GDM1 (cell line): Measurements from ENCODE around the gene IFNGR2.
A peak's percentile ranks its signal among the peaks of the same experiment; 100 is the strongest.
"Not testable (repeated sequence)": the region's sequence is repeated elsewhere in the genome, so short reads cannot be mapped to it uniquely, and the experiment has no call there.

ENCODE experiments used
- DNase-seq: peaks from one replicate; lab custom pipeline; 2025; lab: John Stamatoyannopoulos, UW

IFNGR2 gene

GRCh38 chr21:33377221-33377920 lies 25.8 kb upstream of the IFNGR2 start:
- no peak for DNase-seq

- no peak for DNase-seq
Measured at GRCh38 chr21:33378081-33378480, 25.1 kb upstream of the IFNGR2 start.

- peak; percentile 55 for DNase-seq
Measured at GRCh38 chr21:33379934-33380333, 23.3 kb upstream of the IFNGR2 start.

DNA sequence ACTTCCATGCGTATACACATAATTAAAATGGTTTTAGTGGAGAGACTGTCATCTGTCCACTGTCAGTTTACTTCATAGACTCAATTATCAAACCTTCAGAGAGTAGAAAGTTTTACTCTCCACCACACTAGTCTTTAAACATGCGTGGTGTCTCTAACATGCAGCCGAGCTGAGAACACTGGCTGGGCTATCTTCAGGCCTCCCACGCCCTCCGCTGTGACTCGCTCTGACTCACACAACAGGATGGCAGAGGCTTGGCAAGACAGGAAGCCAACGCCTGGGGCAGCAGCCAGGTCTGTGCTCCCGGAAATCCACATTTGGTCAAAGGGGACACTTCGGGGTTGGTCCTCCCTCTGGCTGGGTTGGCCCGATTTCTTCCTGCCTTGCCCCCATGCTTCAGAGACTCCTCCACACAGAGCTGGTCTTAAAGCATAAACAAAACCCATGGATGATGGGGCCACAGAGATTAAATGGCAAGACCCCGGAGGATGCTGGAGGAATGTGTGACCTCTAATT lies 22.7 kb upstream of the IFNGR2 start:
- DNase-seq, result peak; percentile 82

- DNase-seq, result not testable (repeated sequence)
Measured at GRCh38 chr21:33381381-33381780, 21.8 kb upstream of the IFNGR2 start.

- peak; percentile 28 for DNase-seq
Measured at GRCh38 chr21:33383056-33383888, 19.9 kb upstream of the IFNGR2 start.

- DNase-seq, result no peak
Measured at GRCh38 chr21:33384841-33385331, 18.3 kb upstream of the IFNGR2 start.

DNA sequence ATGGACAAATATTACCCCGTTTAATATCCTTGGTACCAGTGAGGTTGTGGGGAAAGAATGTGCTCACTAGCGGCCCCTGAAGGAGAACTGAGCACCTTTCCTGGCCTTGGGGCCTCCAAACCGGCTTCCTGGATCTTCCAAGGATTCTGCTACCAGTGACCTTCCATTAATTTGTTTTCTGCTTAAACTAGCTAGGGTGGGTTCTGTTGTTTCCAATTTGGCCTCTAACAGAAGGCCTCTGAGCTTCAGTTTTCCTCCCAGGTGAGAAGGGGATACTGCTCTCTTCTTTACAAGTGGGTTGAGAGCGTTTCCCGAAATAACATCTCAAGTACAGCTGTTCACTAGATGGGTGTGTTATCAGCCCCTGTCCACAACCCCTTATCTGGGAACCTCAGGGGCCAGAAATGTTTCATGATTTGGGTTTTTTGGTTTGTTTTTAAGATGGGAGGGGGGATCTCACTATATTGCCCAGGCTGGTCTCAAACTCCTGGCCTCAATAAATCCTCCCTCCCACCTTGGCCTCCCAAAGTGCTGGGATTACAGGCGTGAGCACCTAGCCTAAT lies 16.9 kb upstream of the IFNGR2 start:
- DNase-seq, result no peak

- DNase-seq, result no peak
Measured at GRCh38 chr21:33387294-33387693, 15.9 kb upstream of the IFNGR2 start.

DNA sequence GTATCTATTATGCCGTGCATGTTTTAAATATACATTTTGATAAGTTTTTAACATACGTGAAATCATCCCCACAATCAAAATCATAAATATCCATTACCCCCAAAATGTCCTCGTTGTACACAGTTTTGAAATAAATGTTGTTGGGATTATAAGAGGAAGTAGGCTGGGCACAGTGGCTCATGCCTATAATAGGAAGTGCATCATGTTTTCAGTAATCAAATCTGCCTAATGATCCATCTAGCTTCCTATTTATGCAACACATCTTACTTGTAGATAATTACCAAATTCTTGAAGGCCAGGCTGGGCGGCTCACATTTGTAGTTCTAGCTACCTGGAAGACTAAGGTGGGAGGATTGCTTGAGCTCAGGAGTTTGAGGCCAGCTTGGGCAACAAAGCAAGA lies 15.0 kb upstream of the IFNGR2 start:
- no peak for DNase-seq

- no peak for DNase-seq
Measured at GRCh38 chr21:33390479-33390878, 12.7 kb upstream of the IFNGR2 start.

DNA sequence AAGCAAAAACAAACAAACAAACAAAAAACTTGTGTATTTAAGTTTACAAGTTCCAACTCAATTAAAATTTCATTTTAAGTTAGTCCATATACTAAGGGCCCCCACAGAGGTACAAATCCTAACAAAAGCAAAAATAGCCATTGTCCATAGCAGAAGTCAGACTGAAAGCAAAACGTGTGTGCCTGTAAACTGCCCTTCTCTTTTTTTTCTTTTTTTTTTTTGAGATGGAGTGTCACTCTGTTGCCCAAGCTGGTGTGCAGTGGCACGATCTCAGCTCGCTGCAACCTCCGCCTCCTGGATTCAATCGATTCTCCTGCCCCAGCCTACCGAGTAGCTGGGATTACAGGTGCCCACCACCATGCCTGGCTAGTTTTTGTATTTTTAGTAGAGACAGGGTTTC lies 11.6 kb upstream of the IFNGR2 start:
- no peak for DNase-seq

DNA sequence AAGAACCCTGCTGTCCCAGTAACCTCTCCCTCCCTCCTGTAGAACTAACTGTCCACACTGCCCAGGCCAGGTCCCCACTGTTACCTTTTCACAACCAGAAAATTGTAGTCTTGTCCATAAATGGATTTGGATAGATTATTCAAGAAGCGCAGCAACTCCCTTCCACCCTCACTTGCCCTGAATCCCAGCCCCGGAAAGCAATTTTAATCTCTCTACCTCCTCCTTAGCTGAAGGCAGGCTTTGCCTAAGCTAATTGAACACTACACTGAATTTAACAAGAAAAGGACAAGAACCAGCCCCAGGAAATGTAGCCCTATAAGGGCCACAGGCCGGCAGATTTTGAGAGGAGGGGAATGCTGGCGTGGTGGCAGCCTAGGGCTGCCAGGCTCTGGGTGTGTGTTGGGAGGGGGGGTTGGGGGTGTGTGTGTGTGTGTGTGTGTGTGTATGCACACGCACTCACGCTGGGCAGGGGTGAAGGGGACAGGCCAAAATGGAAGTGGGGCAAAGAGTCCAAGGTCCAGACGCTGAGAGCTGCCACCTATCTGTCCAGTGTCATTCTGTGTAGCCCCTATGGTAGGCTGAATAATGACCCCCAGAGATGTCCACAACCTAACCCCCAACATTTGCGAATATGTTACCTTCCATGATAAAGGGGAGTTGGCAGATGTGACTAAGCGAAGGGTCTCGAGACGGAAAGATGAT lies 10.8 kb upstream of the IFNGR2 start:
- no peak for DNase-seq

- DNase-seq, result no peak
Measured at GRCh38 chr21:33393348-33393747, 9.9 kb upstream of the IFNGR2 start.

DNA sequence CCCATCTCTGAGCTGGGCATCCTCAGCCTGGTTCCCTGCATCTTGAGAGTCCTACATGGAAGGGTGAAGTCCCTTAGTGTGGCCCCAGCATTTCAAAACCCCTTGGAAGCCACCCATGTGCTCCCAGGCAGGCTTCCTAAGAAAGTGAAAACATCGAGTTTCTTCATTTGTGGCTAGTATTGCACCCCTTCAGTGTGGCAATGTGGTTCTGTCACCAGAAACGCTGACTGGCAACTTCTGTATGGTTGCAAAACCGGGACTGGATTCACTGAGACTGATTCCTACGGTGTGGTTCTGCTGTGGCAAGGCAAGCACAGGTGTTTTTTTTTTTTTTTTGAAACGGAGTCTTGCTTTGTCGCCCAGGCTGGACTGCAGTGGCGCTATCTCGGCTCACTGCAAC lies 9.0 kb upstream of the IFNGR2 start:
- no peak for DNase-seq

GRCh38 chr21:33395891-33396331 lies 7.3 kb upstream of the IFNGR2 start:
- no peak for DNase-seq

DNA sequence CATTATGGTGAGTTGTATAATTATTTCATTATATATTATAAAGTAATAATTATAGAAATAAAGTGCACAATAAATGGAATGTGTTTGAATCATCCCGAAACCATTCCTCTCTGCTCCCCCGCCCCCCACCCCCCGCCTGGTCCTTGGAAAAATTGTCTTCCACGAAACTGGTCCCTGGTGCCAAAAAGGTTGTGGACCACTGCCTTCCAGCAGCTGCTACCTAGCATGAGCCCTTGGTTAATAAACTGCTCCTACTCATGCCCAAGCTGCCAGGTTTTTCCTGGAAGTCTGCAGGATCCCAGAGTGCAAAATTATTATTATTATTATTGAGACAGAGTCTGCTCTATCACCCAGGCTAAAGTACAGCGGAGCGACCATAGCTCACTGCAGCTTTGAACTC lies 6.8 kb upstream of the IFNGR2 start:
- DNase-seq, result no peak

DNA sequence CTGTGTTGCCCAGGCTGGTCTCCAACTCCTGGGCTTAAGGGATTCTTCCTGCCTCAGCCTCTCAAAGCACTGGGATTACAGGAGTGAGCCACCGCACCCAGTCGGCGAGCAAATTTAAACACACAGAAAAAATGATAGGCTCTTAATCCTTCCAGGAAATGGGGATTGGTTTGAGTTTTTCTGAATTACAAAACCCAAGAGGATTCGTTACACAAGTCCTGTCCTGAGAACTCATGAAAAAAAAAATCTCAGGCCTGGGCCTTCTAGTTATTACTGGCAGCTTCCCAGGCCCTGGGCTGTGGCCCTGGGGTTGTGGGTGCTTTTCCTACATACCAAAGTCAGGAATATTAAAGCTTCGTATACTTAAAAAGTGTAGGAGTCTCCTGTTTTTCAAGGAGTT lies 6.3 kb upstream of the IFNGR2 start:
- DNase-seq, result no peak

- DNase-seq, result no peak
Measured at GRCh38 chr21:33397717-33398116, 5.5 kb upstream of the IFNGR2 start.

DNA sequence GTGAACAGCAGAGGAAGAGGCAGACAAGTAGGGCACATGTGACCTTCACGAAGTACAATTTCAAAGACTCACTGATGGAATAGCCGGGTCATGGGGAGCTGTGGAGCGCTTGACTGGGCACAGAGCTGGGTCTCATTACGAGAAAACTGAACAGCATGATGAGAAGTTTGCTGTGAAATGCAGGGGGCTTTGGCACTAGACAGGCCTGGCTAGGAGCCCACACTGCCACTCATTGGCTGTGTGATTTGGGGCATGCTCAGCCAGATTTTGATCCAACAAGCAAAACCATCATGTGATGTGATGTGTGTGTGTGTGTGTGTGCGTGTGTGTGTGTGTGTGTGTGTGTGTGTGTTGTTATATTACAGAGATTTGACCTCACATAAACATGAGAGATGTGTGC lies 4.9 kb upstream of the IFNGR2 start:
- DNase-seq, result no peak

- DNase-seq, result no peak
Measured at GRCh38 chr21:33401630-33401992, 1.6 kb upstream of the IFNGR2 start.
